Measurements from ENCODE around the gene ELOVL1.

Gene ELOVL1

GRCh38 chr1:43346636-43347035 is 21.2 kb downstream of the ELOVL1 start:
- TF ChIP-seq CTCF (IDR thresholded peaks at IDR 0.05; ENCODE audit: low read depth, low read length, missing control alignments), result no peak
- H3K4me3 ChIP-seq (ENCODE audit: low read depth, low read length), result no peak overlapping the region
- in situ Hi-C loops (cut with HindIII; ENCODE audit: low sequenced_read_pairs), result no loop called here
- DNase-seq (ENCODE audit: low read depth), result no peak

GRCh38 chr1:43345120-43345519 is 22.7 kb downstream of the ELOVL1 start:
- no peak for TF ChIP-seq CTCF (IDR thresholded peaks at IDR 0.05; ENCODE audit: low read depth, low read length, missing control alignments)
- in situ Hi-C loops (cut with HindIII; ENCODE audit: low sequenced_read_pairs), result no loop called here
- DNase-seq (ENCODE audit: low read depth), result no peak
- H3K4me3 ChIP-seq (ENCODE audit: low read depth, low read length), result no peak overlapping the region

- TF ChIP-seq CTCF (IDR thresholded peaks at IDR 0.05; ENCODE audit: low read depth, low read length, missing control alignments), result no peak
- in situ Hi-C loops (cut with HindIII; ENCODE audit: low sequenced_read_pairs), result no loop called here
Measured at GRCh38 chr1:43344267-43344850, 23.5 kb downstream of the ELOVL1 start.

GRCh38 chr1:43340559-43340958 is 27.3 kb downstream of the ELOVL1 start:
- no peak for TF ChIP-seq CTCF (IDR thresholded peaks at IDR 0.05; ENCODE audit: low read depth, low read length, missing control alignments)
- H3K4me3 ChIP-seq (ENCODE audit: low read depth, low read length), result no peak overlapping the region
- no peak for DNase-seq (ENCODE audit: low read depth)
- in situ Hi-C loops (cut with HindIII; ENCODE audit: low sequenced_read_pairs), result no loop called here

More at GRCh38 chr1:43344267-43344850, 23.5 kb downstream of the ELOVL1 start:
- no peak overlapping the region for H3K4me3 ChIP-seq (ENCODE audit: low read depth, low read length)
- no peak for DNase-seq (ENCODE audit: low read depth)

- no peak for TF ChIP-seq CTCF (IDR thresholded peaks at IDR 0.05; ENCODE audit: low read depth, low read length, missing control alignments)
- in situ Hi-C loops (cut with HindIII; ENCODE audit: low sequenced_read_pairs), result no loop called here
- no peak overlapping the region for H3K4me3 ChIP-seq (ENCODE audit: low read depth, low read length)
- DNase-seq (ENCODE audit: low read depth), result no peak
Measured at GRCh38 chr1:43339584-43340232, 28.1 kb downstream of the ELOVL1 start.

- no peak for DNase-seq (ENCODE audit: low read depth)
- H3K4me3 ChIP-seq (ENCODE audit: low read depth, low read length), result no peak overlapping the region
- in situ Hi-C loops (cut with HindIII; ENCODE audit: low sequenced_read_pairs), result no loop called here
- TF ChIP-seq CTCF (IDR thresholded peaks at IDR 0.05; ENCODE audit: low read depth, low read length, missing control alignments), result no peak
Measured at GRCh38 chr1:43338001-43338400, 29.8 kb downstream of the ELOVL1 start.

Data from astrocyte of the cerebellum (primary cell).